ENCODE results near the gene SEPHS2.
A peak's percentile ranks its signal among the peaks of the same experiment; 100 is the strongest.
"Not testable (repeated sequence)": the region's sequence is repeated elsewhere in the genome, so short reads cannot be mapped to it uniquely, and the experiment has no call there.

The SEPHS2 gene

DNA sequence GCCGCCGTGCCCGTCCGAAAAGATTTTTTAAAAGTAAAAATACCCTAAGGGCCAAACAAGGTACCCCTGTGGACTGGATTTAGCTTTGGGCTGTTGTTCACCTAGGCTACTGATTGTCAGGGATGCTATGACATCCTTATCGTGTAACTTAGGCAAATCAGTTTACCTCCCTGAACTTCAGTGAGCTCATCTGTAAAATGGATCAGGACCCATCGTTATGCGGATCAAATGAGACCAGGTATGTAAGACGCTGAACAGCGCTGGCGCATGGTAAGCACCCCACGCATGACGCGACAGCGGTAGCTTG lies 38.9 kb downstream of the SEPHS2 start:
- Mint-ChIP-seq H3K27me3 (no peaks in the 10 kb centered on the region), H3K9me3 (no peaks in the 10 kb centered on the region), H3K4me1 (peaks cover 30% of the 10 kb centered on the region), H3K4me3 (peak overlapping the region; percentile 88), H3K27ac (peak overlapping the region; percentile 98), H3K36me3 (ENCODE audit: low read depth) (peaks cover 6% of the 10 kb centered on the region)
- DNase-seq (no peak), ATAC-seq (no peak)

DNA sequence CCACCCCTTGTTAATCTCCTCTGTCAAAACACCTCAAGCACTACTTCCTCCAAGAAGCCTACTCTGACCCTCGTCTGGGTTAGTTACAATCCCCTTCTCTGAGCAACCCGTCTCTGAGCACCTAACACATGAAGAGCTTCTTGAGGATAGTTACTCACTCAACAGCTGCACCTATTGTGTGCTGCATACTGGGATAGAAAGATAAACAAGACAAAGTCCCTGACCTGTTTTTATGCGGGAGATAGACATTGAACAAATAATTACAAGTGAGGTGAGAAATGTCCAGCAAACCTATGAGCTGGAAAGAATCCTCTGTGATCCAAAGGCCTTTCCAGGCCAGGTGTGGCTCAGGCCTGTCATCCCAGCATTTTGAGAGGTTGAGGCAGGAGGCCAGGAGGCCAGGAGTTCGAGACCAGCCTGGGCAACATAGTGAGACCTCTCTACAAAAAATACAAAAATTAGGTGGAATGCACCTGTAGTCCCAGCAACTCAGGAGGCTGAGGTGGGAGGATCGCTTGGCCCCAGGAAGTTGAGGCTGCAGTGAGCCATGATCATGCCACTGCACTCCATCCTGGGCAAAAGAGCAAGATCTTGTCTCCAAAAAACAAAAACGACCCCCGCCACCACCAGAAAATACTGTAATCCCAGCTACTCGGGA lies 43.8 kb downstream of the SEPHS2 start:
- H3K36me3 Mint-ChIP-seq (ENCODE audit: low read depth), result peaks cover 11% of the 10 kb centered on the region
- no peak for DNase-seq
- H3K27me3 Mint-ChIP-seq, result no peaks in the 10 kb centered on the region
- no peaks in the 10 kb centered on the region for H3K9me3 Mint-ChIP-seq
- peak overlapping the region; percentile 32 for H3K27ac Mint-ChIP-seq
- H3K4me3 Mint-ChIP-seq, result peak overlapping the region; percentile 76
- H3K4me1 Mint-ChIP-seq, result peaks cover 50% of the 10 kb centered on the region
- no peak for ATAC-seq

DNA sequence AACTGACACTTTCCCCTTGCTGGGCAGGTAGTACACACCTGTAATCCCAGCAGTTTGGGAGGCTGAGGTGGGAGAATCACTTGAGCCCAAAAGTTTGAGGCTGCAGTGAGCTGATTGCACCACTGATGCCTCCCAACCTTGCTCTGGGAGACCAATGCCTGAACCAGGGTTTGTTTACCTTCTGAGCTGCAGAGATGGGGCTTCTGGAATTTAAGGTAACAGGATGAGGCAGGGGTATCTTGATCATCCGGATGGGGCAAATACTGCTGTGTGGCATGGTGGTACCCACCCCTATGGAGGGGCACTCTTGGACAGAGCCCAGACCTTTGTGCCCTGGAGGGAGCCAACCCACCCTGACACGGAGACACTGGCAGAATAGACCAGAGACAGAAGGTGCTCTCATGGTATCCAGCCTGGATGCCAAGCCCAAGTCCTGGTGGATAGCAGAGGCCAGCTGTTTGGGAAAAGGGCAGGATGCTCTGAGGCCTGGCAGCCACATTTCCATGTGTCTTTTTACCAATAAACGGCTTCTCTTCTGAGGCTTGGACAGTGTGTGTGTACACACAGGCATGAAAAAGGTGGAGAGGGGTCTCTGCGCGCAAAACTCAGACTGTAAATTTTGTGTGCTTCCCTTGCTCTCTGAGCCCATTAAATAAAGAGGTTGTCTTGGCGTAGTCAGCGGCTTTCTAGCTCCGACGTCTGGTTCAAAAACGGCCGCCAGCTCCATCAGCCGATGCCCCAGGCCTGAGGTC lies 46.1 kb downstream of the SEPHS2 start:
- Mint-ChIP-seq H3K9me3 (no peaks in the 10 kb centered on the region), H3K4me1 (peaks cover 54% of the 10 kb centered on the region), H3K4me3 (peak overlapping the region; percentile 76), H3K36me3 (ENCODE audit: low read depth) (peaks cover 15% of the 10 kb centered on the region), H3K27me3 (no peaks in the 10 kb centered on the region), H3K27ac (peak overlapping the region; percentile 87)
- no peak for ATAC-seq
- DNase-seq, result no peak

DNA sequence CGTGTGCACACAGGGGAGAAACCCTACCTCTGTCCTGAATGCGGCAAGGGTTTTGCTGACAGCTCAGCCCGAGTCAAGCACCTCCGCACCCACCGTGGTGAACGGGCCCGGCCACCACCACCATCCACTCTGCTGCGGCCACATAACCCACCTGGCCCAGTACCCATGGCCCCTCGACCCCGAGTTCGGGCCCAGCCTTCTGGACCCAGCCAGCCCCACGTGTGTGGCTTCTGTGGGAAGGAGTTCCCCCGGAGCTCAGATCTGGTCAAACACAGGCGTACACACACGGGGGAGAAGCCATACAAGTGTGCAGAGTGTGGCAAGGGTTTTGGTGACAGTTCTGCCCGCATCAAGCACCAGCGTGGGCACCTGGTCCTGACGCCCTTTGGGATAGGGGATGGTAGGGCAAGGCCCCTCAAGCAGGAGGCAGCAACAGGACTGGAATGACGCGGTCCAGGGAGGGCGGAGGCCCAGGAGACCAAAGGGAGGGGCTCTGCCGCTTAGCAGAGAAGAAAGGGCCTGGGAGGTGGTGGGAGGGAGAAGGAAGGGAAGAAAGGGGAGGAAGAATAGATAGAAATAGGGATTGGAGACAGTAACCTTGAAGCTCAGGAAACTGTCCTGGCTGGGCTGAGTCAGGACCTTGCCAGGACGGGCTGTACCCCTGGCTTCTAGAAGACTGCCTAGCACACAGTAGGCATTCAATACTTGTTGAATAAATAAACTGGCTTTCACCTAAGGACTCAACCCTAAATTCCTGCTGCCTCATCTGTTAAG lies 46.8 kb downstream of the SEPHS2 start:
- Mint-ChIP-seq H3K4me1 (peaks cover 59% of the 10 kb centered on the region), H3K27ac (peak overlapping the region; percentile 65), H3K9me3 (no peaks in the 10 kb centered on the region), H3K27me3 (no peaks in the 10 kb centered on the region), H3K4me3 (peak overlapping the region; percentile 76), H3K36me3 (ENCODE audit: low read depth) (peaks cover 15% of the 10 kb centered on the region)
- ATAC-seq (no peak), DNase-seq (no peak)

DNA sequence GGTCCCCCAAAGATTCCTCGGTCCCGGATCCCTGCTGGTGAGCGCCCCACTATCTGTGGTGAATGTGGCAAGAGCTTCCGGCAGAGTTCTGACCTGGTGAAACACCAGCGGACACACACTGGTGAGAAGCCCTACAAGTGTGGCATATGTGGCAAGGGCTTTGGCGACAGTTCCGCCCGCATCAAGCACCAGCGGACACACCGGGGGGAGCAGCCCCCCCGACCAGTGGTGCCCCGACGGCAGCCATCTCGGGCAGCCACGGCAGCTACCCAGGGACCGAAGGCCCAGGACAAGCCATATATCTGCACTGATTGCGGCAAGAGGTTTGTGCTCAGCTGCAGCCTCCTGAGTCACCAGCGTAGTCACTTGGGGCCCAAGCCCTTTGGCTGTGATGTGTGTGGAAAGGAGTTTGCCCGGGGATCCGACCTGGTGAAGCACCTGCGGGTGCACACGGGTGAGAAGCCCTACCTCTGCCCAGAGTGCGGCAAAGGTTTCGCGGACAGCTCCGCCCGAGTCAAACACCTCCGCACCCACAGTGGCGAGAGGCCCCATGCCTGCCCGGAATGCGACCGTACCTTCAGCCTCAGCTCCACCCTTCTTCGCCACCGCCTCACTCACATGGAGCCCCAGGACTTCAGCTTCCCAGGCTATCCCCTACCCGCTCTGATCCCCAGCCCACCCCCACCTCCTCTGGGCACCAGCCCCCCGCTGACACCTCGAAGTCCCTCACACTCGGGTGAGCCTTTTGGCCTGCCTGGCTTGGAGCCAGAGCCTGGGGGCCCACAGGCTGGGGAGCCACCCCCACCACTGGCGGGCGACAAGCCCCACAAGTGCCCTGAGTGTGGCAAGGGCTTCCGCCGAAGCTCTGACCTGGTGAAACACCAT lies 47.7 kb downstream of the SEPHS2 start:
- Mint-ChIP-seq H3K4me1 (peaks cover 59% of the 10 kb centered on the region), H3K36me3 (ENCODE audit: low read depth) (peaks cover 15% of the 10 kb centered on the region), H3K9me3 (no peaks in the 10 kb centered on the region), H3K4me3 (no peak overlapping the region), H3K27me3 (no peaks in the 10 kb centered on the region), H3K27ac (no peak overlapping the region)
- no peak for DNase-seq
- no peak for ATAC-seq

DNA sequence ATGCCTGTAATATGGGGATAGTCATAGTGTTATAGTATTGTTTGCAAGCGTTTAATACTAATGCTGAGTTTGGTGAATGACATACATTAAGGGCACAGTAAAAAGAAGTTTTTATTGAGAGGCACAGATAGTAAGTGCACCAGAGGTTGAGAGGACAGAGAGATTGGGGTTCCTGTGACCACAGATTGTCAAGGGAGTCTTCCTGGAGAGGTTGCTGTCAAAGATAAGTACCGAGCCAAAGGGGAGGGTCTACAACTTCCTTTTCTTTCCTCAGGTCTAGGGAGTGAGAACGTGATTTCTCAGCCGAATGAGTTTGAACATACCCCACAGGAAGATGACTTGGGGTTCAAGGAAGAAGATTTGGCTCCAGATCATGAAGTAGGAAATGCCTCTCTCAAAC lies 48.6 kb downstream of the SEPHS2 start:
- DNase-seq (no peak), ATAC-seq (no peak)
- peaks cover 15% of the 10 kb centered on the region for H3K36me3 Mint-ChIP-seq (ENCODE audit: low read depth)
- no peak overlapping the region for H3K27ac Mint-ChIP-seq
- peak overlapping the region; percentile 85 for H3K4me3 Mint-ChIP-seq
- no peaks in the 10 kb centered on the region for H3K27me3 Mint-ChIP-seq
- peaks cover 59% of the 10 kb centered on the region for H3K4me1 Mint-ChIP-seq
- H3K9me3 Mint-ChIP-seq, result no peaks in the 10 kb centered on the region

DNA sequence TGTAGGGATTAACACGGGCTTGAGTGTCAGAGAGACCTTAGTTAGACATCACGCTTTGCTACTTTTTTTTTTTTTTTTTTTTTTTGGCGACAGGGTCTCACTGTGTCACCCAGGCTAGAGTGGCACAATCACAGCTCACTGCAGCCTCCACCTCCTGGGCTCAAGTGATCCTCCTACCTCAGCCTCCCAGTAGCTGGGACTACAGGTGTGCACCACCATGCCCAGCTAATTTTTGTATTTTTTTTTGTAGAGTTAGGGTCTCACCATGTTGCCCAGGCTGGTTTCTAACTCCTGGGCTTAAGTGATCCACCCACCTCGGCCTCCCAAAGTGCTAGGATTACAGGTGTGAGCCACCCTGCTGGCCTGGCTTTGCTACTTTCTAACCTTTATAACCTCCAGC lies 49.0 kb downstream of the SEPHS2 start:
- H3K27ac Mint-ChIP-seq, result not testable (repeated sequence)

DNA sequence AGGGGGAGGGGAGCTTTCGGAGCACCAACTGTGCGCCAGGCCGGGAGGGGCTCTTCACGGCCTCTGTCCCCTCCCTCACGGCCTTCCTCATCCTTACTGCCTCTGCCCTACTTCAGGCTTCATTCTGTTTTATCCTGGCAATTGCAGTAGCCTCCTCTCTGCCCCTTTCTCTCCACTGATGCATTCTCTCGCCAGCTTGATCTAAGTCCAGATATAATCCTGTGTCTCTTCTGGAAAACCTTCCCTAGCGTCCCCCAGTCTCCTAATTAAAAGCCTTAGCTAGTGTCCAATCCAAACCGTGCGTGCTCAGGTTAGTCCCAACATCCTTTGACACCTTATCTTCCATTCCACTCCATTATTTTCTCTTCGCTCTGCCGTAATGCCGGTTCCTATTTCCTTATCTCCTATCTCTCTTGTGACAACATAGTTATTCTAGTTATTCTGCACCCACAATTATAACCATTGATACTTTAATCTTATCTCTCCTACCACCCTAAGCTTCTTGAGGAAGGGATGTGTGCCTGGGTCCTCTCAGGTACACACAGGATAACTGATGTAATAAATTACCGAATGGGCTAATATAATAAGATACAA lies 49.6 kb downstream of the SEPHS2 start:
- peak; percentile 7 for ATAC-seq
- H3K4me1 Mint-ChIP-seq, result peaks cover 53% of the 10 kb centered on the region

More for the DNA sequence above, 49.0 kb downstream of the SEPHS2 start:
- H3K9me3 Mint-ChIP-seq, ATAC-seq, DNase-seq, H3K27me3 Mint-ChIP-seq: not testable (repeated sequence)
- peak overlapping the region; percentile 85 for H3K4me3 Mint-ChIP-seq
- H3K36me3 Mint-ChIP-seq (ENCODE audit: low read depth), result peaks cover 15% of the 10 kb centered on the region
- H3K4me1 Mint-ChIP-seq, result peaks cover 57% of the 10 kb centered on the region

DNA sequence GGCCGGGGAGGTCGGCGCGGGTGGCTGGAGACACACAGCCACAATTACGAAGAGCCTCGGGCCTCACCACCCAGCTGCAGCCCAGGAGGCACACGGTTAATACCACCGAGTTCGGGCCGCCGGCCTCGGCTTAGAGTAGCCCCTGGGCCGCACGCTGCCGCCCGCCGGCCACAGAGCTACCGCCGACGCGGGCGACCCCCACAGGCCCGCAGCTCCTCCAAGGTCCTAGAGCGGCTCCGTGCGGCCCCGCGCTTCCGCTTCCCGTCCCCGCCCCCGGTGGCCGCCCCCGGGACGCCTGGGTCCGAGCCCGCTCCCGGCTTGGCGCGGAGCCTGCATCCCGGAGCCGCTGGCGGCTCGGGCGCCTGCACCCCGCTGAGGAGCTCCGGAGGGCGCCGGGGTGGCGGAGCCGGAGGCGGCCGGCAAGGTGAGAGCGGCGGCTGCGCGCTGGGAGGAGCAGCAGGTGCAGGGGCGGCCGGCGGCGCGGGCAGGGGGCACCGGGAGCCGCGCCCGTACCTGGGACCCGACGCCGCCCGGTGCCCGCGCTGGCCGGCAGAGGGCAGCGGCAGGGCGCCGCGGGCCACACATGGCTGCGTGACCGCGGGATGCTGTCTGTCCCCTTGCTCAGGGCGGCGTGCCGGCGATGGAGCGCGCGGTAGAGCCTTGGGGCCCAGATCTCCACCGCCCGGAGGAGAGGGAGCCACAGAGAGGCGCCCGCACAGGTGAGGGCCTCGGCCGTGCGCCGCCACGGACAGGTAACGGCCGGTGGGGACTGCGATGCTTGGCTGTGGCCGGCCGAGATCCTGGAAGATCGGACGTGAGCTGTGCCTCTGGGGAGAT lies 50.3 kb downstream of the SEPHS2 start, which contains the start of gene ZNF48:
Gene ZNF48 (plus strand): TSS at position 266 of the 837 bp plus-strand sequence. CDS start 375 bp downstream, at position 641.
- H3K9me3 Mint-ChIP-seq, result no peaks in the 10 kb centered on the region
- H3K4me1 Mint-ChIP-seq, result peaks cover 46% of the 10 kb centered on the region
- peak within 1 kb of the TSS; percentile 85 for H3K4me3 Mint-ChIP-seq
- peak; percentile 68 for DNase-seq
- peak within 1 kb of the TSS; percentile 68 for H3K27ac Mint-ChIP-seq
- no peaks in the 10 kb centered on the region for H3K27me3 Mint-ChIP-seq
- ATAC-seq, result peak; percentile 58
- peaks cover 15% of the 10 kb centered on the region for H3K36me3 Mint-ChIP-seq (ENCODE audit: low read depth)

More for the DNA sequence above, 49.6 kb downstream of the SEPHS2 start:
- Mint-ChIP-seq H3K36me3 (ENCODE audit: low read depth) (peaks cover 15% of the 10 kb centered on the region), H3K9me3 (no peaks in the 10 kb centered on the region), H3K27ac (peak overlapping the region; percentile 32), H3K4me3 (peak overlapping the region; percentile 85), H3K27me3 (no peaks in the 10 kb centered on the region)
- DNase-seq, result no peak

DNA sequence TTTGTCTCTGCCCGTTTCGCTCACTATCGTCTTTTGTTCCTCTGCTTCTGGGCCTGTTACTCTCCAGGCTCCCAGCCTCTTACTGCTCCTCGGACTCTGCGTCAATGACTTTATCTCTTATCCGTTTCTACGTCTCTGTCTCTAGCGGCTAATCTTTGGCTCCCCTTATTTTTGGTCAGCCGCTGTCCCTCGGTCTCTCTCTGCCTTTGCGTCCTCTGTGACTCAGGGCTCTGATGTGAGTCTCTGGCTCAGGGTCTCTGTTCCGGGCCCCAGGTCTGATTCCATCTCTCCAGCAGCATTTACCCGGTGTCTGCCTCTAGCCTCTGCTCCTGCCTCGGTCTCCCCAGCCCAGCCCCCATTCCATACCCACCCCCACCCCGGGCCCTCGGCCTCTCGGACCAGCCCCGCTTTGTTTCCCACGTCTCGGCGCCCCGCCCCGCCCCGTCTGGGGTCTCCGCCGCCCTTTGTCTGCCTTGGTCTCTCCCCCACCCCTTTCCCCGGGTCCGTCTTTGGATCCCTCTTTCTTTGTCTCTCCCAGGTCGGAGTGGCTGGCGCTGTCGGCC lies 51.0 kb downstream of the SEPHS2 start:
- DNase-seq (no peak), ATAC-seq (no peak)
- H3K4me3 Mint-ChIP-seq, result peak overlapping the region; percentile 85
- H3K27ac Mint-ChIP-seq, result peak overlapping the region; percentile 68
- peaks cover 15% of the 10 kb centered on the region for H3K36me3 Mint-ChIP-seq (ENCODE audit: low read depth)
- no peaks in the 10 kb centered on the region for H3K9me3 Mint-ChIP-seq
- H3K27me3 Mint-ChIP-seq, result no peaks in the 10 kb centered on the region
- H3K4me1 Mint-ChIP-seq, result peaks cover 39% of the 10 kb centered on the region
